ENCODE data around the gene AGBL4. TPM values are rescaled to one million over a fixed set of nuclear protein-coding genes. Genes with fewer than 3 reads are reported as not detected.

Gene AGBL4
- total RNA-seq, 1 donor from 2014 or later, result not detected

GRCh38 chr1:48500541-48501450 lies 1523.0 kb downstream of the AGBL4 start:
- DNase-seq (ENCODE audit: low read depth), result no peak

GRCh38 chr1:48499211-48499735 lies 1524.5 kb downstream of the AGBL4 start:
- no peak for DNase-seq (ENCODE audit: low read depth)

GRCh38 chr1:48498096-48498791 lies 1525.5 kb downstream of the AGBL4 start:
- DNase-seq (ENCODE audit: low read depth), result peak; percentile 84

- peak; percentile 19 for DNase-seq (ENCODE audit: low read depth)
Observed at GRCh38 chr1:48495911-48496310, 1527.8 kb downstream of the AGBL4 start.

GRCh38 chr1:48495166-48495565 lies 1528.6 kb downstream of the AGBL4 start:
- DNase-seq (ENCODE audit: low read depth), result peak; percentile 2

- DNase-seq (ENCODE audit: low read depth), result peak; percentile 79
Observed at GRCh38 chr1:48493970-48494769, 1529.6 kb downstream of the AGBL4 start.

GRCh38 chr1:48493041-48493440 lies 1530.7 kb downstream of the AGBL4 start:
- no peak for DNase-seq (ENCODE audit: low read depth)

- DNase-seq (ENCODE audit: low read depth), result peak; percentile 37
Observed at GRCh38 chr1:48492392-48492791, 1531.4 kb downstream of the AGBL4 start.

- DNase-seq (ENCODE audit: low read depth), result no peak
Observed at GRCh38 chr1:48488721-48489120, 1535.0 kb downstream of the AGBL4 start.

Other genes starting within 250 kb of the AGBL4 start
- not detected in 2 replicates for gene ELAVL4, start 85.0 kb upstream of the AGBL4 start, total RNA-seq

Data from myocyte (in vitro differentiated cells).